HEK293T (cell line): Measurements from ENCODE around the gene CTTNBP2.

ENCODE experiments used
- CTCF ChIA-PET: fragments of 350-600 bp; formaldehyde crosslinking; extraction: SDS; loops from one replicate; lab custom pipeline; 2021; ENCODE audit warnings: antibody characterized with exemption, inconsistent platforms; lab: Yijun Ruan, JAX
- POLR2A ChIA-PET: fragments of 350-600 bp; formaldehyde crosslinking; extraction: SDS; loops from one replicate; lab custom pipeline; 2020; ENCODE audit warnings: antibody characterized with exemption, inconsistent platforms; lab: Yijun Ruan, JAX
- DNase-seq: peaks from one replicate; pipeline ENCODE4 v3.0.0; 2012; ENCODE audit warnings: mixed read lengths; ENCODE audit errors: extremely low spot score
- ARNT ChIP-seq: fragments of 450-650 bp; IDR thresholded peaks from 2 replicates; pipeline ENCODE4 v1.6.1; 2017; ENCODE audit warnings: mild to moderate bottlenecking
- BHLHE40 ChIP-seq: fragments of 450-650 bp; IDR thresholded peaks from 2 replicates; pipeline ENCODE4 v1.6.1; 2016; ENCODE audit warnings: mild to moderate bottlenecking, moderate library complexity, borderline replicate concordance
- CTBP1 ChIP-seq: fragments of 450-650 bp; IDR thresholded peaks from 2 replicates; pipeline ENCODE4 v1.6.1; 2016; ENCODE audit warnings: borderline replicate concordance
- ELF4 ChIP-seq: fragments of 450-650 bp; IDR thresholded peaks from 2 replicates; pipeline ENCODE4 v1.6.1; 2017; ENCODE audit warnings: antibody characterized with exemption
- FOXA1 ChIP-seq: fragments of 450-650 bp; IDR thresholded peaks from 2 replicates; pipeline ENCODE4 v1.6.1; 2016; ENCODE audit warnings: mild to moderate bottlenecking
- FOXK2 ChIP-seq: fragments of 450-650 bp; IDR thresholded peaks from 2 replicates; pipeline ENCODE4 v1.6.1; 2016; ENCODE audit warnings: mild to moderate bottlenecking
- FOXM1 ChIP-seq: fragments of 450-650 bp; IDR thresholded peaks from 2 replicates; pipeline ENCODE4 v1.6.1; 2017; ENCODE audit warnings: mild to moderate bottlenecking, borderline replicate concordance
- HDGF ChIP-seq: fragments of 450-650 bp; IDR thresholded peaks from 2 replicates; pipeline ENCODE4 v1.6.1; 2017; ENCODE audit warnings: antibody characterized with exemption, borderline replicate concordance
- L3MBTL2 ChIP-seq: fragments of 450-650 bp; conservative IDR thresholded peaks from 2 replicates; pipeline ENCODE4 v1.6.1; 2016; ENCODE audit warnings: mild to moderate bottlenecking
- LEF1 ChIP-seq: fragments of 450-650 bp; IDR thresholded peaks from 2 replicates; pipeline ENCODE4 v1.6.1; 2017; ENCODE audit warnings: mild to moderate bottlenecking, borderline replicate concordance
- NFRKB ChIP-seq: fragments of 450-650 bp; IDR thresholded peaks from 2 replicates; pipeline ENCODE4 v1.6.1; 2016; ENCODE audit warnings: mild to moderate bottlenecking, moderate library complexity
- PKNOX1 ChIP-seq: fragments of 450-650 bp; IDR thresholded peaks from 2 replicates; pipeline ENCODE4 v1.6.1; 2016
- SP1 ChIP-seq: fragments of 450-650 bp; IDR thresholded peaks from 2 replicates; pipeline ENCODE4 v1.6.1; 2017
- SUZ12 ChIP-seq: fragments of 450-650 bp; IDR thresholded peaks from 2 replicates; pipeline ENCODE4 v1.6.1; 2016; ENCODE audit warnings: mild to moderate bottlenecking
- TARDBP ChIP-seq: fragments of 450-650 bp; IDR thresholded peaks from 2 replicates; pipeline ENCODE4 v1.6.1; 2016
- ZNF384 ChIP-seq: fragments of 450-650 bp; IDR thresholded peaks from 2 replicates; pipeline ENCODE4 v1.6.1; 2016

The CTTNBP2 gene

GRCh38 chr7:117863618-117864017, 9.6 kb downstream of the CTTNBP2 start:
- TF ChIP-seq FOXM1 (no peak), HDGF (no peak), BHLHE40 (no peak), CTBP1 (no peak), ELF4 (no peak), PKNOX1 (no peak), TARDBP (no peak), SUZ12 (no peak), FOXA1 (no peak), FOXK2 (no peak), NFRKB (no peak)
- POLR2A ChIA-PET: no interaction called here

GRCh38 chr7:117862378-117862777, 10.9 kb downstream of the CTTNBP2 start:
- POLR2A ChIA-PET: interaction anchor here (1.1 kb wide), 1 partner anchor 8 kb away, joined by 3 read pairs; no protein-coding TSS in a partner anchor
- TF ChIP-seq ELF4 (no peak), TARDBP (no peak), ARNT (no peak), FOXM1 (no peak), SP1 (no peak), FOXK2 (no peak), CTBP1 (no peak), BHLHE40 (no peak), LEF1 (no peak), ZNF384 (no peak), HDGF (no peak)
- CTCF ChIA-PET: no interaction called here

More at GRCh38 chr7:117863618-117864017, 9.6 kb downstream of the CTTNBP2 start:
- CTCF ChIA-PET: no interaction called here
- no peak for DNase-seq

GRCh38 chr7:117859246-117859812, 13.9 kb downstream of the CTTNBP2 start:
- DNase-seq: no peak
- no peak for TF ChIP-seq ZNF384
- no peak for TF ChIP-seq PKNOX1
- TF ChIP-seq BHLHE40: no peak
- TF ChIP-seq LEF1: no peak
- TF ChIP-seq HDGF: no peak
- TF ChIP-seq SP1: no peak
- no peak for TF ChIP-seq SUZ12
- no peak for TF ChIP-seq FOXK2
- TF ChIP-seq CTBP1: no peak
- no peak for TF ChIP-seq NFRKB
- no peak for TF ChIP-seq FOXM1
- TF ChIP-seq L3MBTL2: no peak
- TF ChIP-seq TARDBP: no peak
- TF ChIP-seq FOXA1: no peak
- no peak for TF ChIP-seq ELF4
- POLR2A ChIA-PET: no interaction called here
- CTCF ChIA-PET: no interaction called here

More at GRCh38 chr7:117862378-117862777, 10.9 kb downstream of the CTTNBP2 start:
- no peak for DNase-seq

GRCh38 chr7:117858712-117859111, 14.5 kb downstream of the CTTNBP2 start:
- TF ChIP-seq NFRKB (no peak), BHLHE40 (no peak)
- no peak for DNase-seq

GRCh38 chr7:117857718-117858117, 15.5 kb downstream of the CTTNBP2 start:
- DNase-seq: no peak
- TF ChIP-seq SP1: no peak
- no peak for TF ChIP-seq PKNOX1
- TF ChIP-seq FOXM1: no peak
- TF ChIP-seq L3MBTL2: no peak
- no peak for TF ChIP-seq CTBP1
- ChIA-PET POLR2A (no interaction called here), CTCF (no interaction called here)

More at GRCh38 chr7:117858712-117859111, 14.5 kb downstream of the CTTNBP2 start:
- POLR2A ChIA-PET: no interaction called here
- CTCF ChIA-PET: no interaction called here

GRCh38 chr7:117856196-117856595, 17.0 kb downstream of the CTTNBP2 start:
- DNase-seq: no peak
- CTCF ChIA-PET: no interaction called here
- POLR2A ChIA-PET: no interaction called here
- TF ChIP-seq FOXM1 (no peak), ARNT (no peak)

- ChIA-PET CTCF (no interaction called here), POLR2A (no interaction called here)
- no peak for DNase-seq
- TF ChIP-seq TARDBP: no peak
These were observed 19.1 kb downstream of the CTTNBP2 start for GRCh38 chr7:117854186-117854585.
